Body of pancreas (tissue), 4 donors: ENCODE results near the gene PLXDC2. TPM values are rescaled to one million over a fixed set of nuclear protein-coding genes. Genes with fewer than 3 reads are reported as not detected.

Source experiments
- ATAC-seq: fragments of 150-250 bp; one replicate; pipeline ENCODE4 v1.9.1; 2016
- DNase-seq, 4 donors: peaks; one replicate each; pipeline ENCODE4 v3.0.0-alpha.2; 2019
- H3K27ac ChIP-seq, 4 donors: fragments of 200-600 bp; sonication (generic); 1 replicate in 3 of 4; 2 replicates in 1 of 4; pipeline versions ENCODE4 v1.5.1 to v1.6.1; 2016 to 2019; ENCODE audit warnings: mild to moderate bottlenecking in 1 of 4, mixed read lengths in 1 of 4, moderate library complexity in 1 of 4
- H3K27me3 ChIP-seq, 2 donors: fragments of 200-600 bp; sonication (generic); one replicate each; pipeline ENCODE4 v1.6.0; 2016; ENCODE audit warnings: mild to moderate bottlenecking in 1 of 2
- H3K36me3 ChIP-seq, 2 donors: fragments of 200-600 bp; sonication (generic); replicated peaks in 1 of 2; 2 replicates each; pipeline ENCODE4 v1.5.1; 2016; ENCODE audit warnings: low read depth in 2 of 2; ENCODE audit not compliant: insufficient read depth in 1 of 2
- H3K4me1 ChIP-seq: fragments of 200-600 bp; sonication (generic); one replicate; pipeline ENCODE4 v1.6.0; 2016
- H3K4me3 ChIP-seq, 2 donors: fragments of 200-600 bp; sonication (generic); 1 replicate in 1 of 2; 2 replicates in 1 of 2; pipeline ENCODE4 v1.5.1; 2016 to 2019
- H3K9me3 ChIP-seq, 3 donors: fragments of 200-600 bp; sonication (generic); 1 replicate in 2 of 3; 2 replicates in 1 of 3; pipeline ENCODE4 v1.5.1; 2016
- POLR2A ChIP-seq, 3 donors: fragments of 450-650 bp; IDR thresholded peaks; one replicate each; pipeline ENCODE4 v1.6.1; 2016; ENCODE audit warnings: antibody characterized with exemption in 3 of 3, mild to moderate bottlenecking in 2 of 3
- WGBS, 2 donors: methylation state at CpG; one replicate each; pipeline ENCODE4 v1.1.5; 2017; 5-methylcytosine and 5-hydroxymethylcytosine counted together
- intact Hi-C: fragments of 100-400 bp; cut with DNase I; formaldehyde crosslinking; loops from one replicate; pipeline ENCODE4 v1.15.1; 2023
- total RNA-seq, 2 donors: library from RNA; depleted of rRNA; stranded (reverse); fragments of >200 nt; gene quantifications; one replicate each; pipeline ENCODE4 v1.1.0, GENCODE V29; 2016
- TF ChIP-seq, protein P1 (sequence below), 7 experiments: fragments of 450-650 bp in 4 of 7; fragments of 200-600 bp in 3 of 7; sonication (generic) in 3 of 7; IDR thresholded peaks; one replicate each; pipeline ENCODE4 v1.5.1; 2016 to 2019; ENCODE audit warnings: antibody characterized with exemption in 7 of 7

The PLXDC2 gene
- total RNA-seq, 2 donors from 2014 or later = 8.2 to 13.5 TPM

- intact Hi-C loops = no loop called here
- H3K4me3 ChIP-seq = no peak overlapping the region
- no peak for DNase-seq
- H3K27me3 ChIP-seq = no peaks in the 10 kb centered on the region
- H3K4me1 ChIP-seq = no peaks in the 10 kb centered on the region
- H3K36me3 ChIP-seq = no peaks in the 10 kb centered on the region
- H3K27ac ChIP-seq = no peak overlapping the region
- no peak for ATAC-seq
- WGBS, 2 donors = 80 to 94% methylated on average over 2 of the region's 2 CpGs
- H3K9me3 ChIP-seq = peaks cover 0 to 4% (median 0%) of the 10 kb centered on the region in 3 donors
- no peak for TF ChIP-seq POLR2A (IDR thresholded peaks at IDR 0.05)
- TF ChIP-seq, protein P1, sequence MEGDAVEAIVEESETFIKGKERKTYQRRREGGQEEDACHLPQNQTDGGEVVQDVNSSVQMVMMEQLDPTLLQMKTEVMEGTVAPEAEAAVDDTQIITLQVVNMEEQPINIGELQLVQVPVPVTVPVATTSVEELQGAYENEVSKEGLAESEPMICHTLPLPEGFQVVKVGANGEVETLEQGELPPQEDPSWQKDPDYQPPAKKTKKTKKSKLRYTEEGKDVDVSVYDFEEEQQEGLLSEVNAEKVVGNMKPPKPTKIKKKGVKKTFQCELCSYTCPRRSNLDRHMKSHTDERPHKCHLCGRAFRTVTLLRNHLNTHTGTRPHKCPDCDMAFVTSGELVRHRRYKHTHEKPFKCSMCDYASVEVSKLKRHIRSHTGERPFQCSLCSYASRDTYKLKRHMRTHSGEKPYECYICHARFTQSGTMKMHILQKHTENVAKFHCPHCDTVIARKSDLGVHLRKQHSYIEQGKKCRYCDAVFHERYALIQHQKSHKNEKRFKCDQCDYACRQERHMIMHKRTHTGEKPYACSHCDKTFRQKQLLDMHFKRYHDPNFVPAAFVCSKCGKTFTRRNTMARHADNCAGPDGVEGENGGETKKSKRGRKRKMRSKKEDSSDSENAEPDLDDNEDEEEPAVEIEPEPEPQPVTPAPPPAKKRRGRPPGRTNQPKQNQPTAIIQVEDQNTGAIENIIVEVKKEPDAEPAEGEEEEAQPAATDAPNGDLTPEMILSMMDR (IDR thresholded peaks at IDR 0.05) = no peak
Measured at GRCh38 chr10:20300735-20301134, 484.5 kb downstream of the PLXDC2 start.

DNA sequence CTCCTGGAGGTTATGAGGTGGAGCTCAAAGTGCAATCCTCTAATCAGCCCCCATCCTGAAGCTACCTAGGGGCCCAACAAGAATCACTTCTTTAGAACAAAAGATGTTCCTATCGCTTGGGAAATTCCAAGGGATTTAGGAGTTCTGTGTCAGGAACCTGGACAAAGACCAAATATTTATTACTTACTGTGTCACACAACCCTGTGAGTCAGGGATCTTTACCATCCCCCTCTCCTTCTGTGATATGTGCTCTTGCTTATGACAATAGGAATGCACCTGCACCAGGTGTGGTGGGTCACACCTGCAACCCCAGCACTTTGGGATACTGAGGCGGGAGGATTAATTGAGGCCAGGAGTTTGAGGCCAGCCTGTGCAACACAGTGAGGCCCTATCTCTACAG, 485.8 kb downstream of the PLXDC2 start:
- Histone ChIP-seq H3K27ac (no peak overlapping the region), H3K36me3 (no peaks in the 10 kb centered on the region), H3K9me3 (peaks cover 0 to 4% (median 0%) of the 10 kb centered on the region in 3 donors), H3K27me3 (no peaks in the 10 kb centered on the region), H3K4me1 (no peaks in the 10 kb centered on the region), H3K4me3 (no peak overlapping the region)
- ATAC-seq (no peak), DNase-seq (no peak)
- intact Hi-C loops = no loop called here
- 68 to 80% methylated on average over 2 of the region's 2 CpGs for WGBS, 2 donors
- TF ChIP-seq, protein P1 (IDR thresholded peaks at IDR 0.05) = no peak
- TF ChIP-seq POLR2A (IDR thresholded peaks at IDR 0.05) = no peak

GRCh38 chr10:20303453-20304152, 487.4 kb downstream of the PLXDC2 start:
- DNase-seq (no peak), ATAC-seq (no peak)
- no peaks in the 10 kb centered on the region for H3K27me3 ChIP-seq
- no peaks in the 10 kb centered on the region for H3K36me3 ChIP-seq
- H3K4me1 ChIP-seq = no peaks in the 10 kb centered on the region
- intact Hi-C loops = no loop called here
- WGBS, 2 donors = 38 to 45% methylated on average over 2 of the region's 2 CpGs
- no peak overlapping the region for H3K27ac ChIP-seq
- peaks cover 0 to 4% (median 0%) of the 10 kb centered on the region in 3 donors for H3K9me3 ChIP-seq
- no peak for TF ChIP-seq POLR2A (IDR thresholded peaks at IDR 0.05)
- TF ChIP-seq, protein P1 (IDR thresholded peaks at IDR 0.05) = no peak
- H3K4me3 ChIP-seq = no peak overlapping the region

- no peak for DNase-seq
- no peaks in the 10 kb centered on the region for H3K36me3 ChIP-seq
- H3K27me3 ChIP-seq = no peaks in the 10 kb centered on the region
- no peak overlapping the region for H3K27ac ChIP-seq
- WGBS, 2 donors = 33 to 35% methylated on average over 3 of the region's 3 CpGs
- H3K9me3 ChIP-seq = no peaks in the 10 kb centered on the region
- no peaks in the 10 kb centered on the region for H3K4me1 ChIP-seq
- H3K4me3 ChIP-seq = no peak overlapping the region
- intact Hi-C loops = no loop called here
- ATAC-seq = no peak
- TF ChIP-seq, protein P1 (IDR thresholded peaks at IDR 0.05) = no peak
- TF ChIP-seq POLR2A (IDR thresholded peaks at IDR 0.05) = no peak
Measured at GRCh38 chr10:20313665-20314064, 497.4 kb downstream of the PLXDC2 start.

DNA sequence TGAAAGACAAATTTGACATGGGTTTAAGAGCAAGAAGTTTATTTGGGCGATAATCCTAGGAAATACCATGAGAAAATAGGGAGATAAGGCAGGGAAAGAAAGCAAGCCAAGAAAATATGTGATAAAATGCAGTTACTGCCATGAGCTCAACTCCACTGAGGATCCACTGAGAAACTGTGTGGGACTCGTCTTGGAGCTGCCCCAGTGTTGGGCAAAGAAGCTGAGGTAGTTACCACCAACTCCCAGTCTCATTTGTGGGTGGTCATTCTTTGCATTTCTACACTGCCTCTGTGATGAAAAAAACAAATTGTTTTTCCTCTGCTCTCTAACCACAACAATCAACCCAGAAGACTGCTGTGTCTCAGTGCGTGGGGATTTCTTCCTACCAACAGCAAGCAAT, 498.2 kb downstream of the PLXDC2 start:
- Histone ChIP-seq H3K27me3 (no peaks in the 10 kb centered on the region), H3K9me3 (no peaks in the 10 kb centered on the region), H3K4me1 (no peaks in the 10 kb centered on the region), H3K36me3 (no peaks in the 10 kb centered on the region), H3K4me3 (no peak overlapping the region), H3K27ac (no peak overlapping the region)
- TF ChIP-seq, protein P1 (IDR thresholded peaks at IDR 0.05) = no peak
- no peak for TF ChIP-seq POLR2A (IDR thresholded peaks at IDR 0.05)
- ATAC-seq (no peak), DNase-seq (no peak)
- 41 to 52% methylated on average over 3 of the region's 3 CpGs for WGBS, 2 donors
- intact Hi-C loops = no loop called here
